ENCODE results near the gene MARS1.
"Not testable (repeated sequence)": the region's sequence is repeated elsewhere in the genome, so short reads cannot be mapped to it uniquely, and the experiment has no call there.

Gene MARS1

GRCh38 chr12:57517718-57518117 is 29.9 kb downstream of the MARS1 start:
- not testable (repeated sequence) for DNase-seq (ENCODE audit: low spot score)

GRCh38 chr12:57518176-57518919 is 30.5 kb downstream of the MARS1 start:
- no peak for DNase-seq (ENCODE audit: low spot score)

- no peak for DNase-seq (ENCODE audit: low spot score)
Observed at GRCh38 chr12:57518920-57519795, 31.3 kb downstream of the MARS1 start.

- no peak for DNase-seq (ENCODE audit: low spot score)
Observed at GRCh38 chr12:57519796-57520052, 31.9 kb downstream of the MARS1 start.

GRCh38 chr12:57520053-57520818 is 32.4 kb downstream of the MARS1 start, which contains the start of gene DDIT3:
Gene DDIT3, minus strand, starts transcription at chr12:57520514. Its CDS starts 3,108 bp downstream, at chr12:57517406.
- peak; percentile 98 for DNase-seq (ENCODE audit: low spot score)

GRCh38 chr12:57521525-57522010 is 33.7 kb downstream of the MARS1 start:
- no peak for DNase-seq (ENCODE audit: low spot score)

- peak; percentile 78 for DNase-seq (ENCODE audit: low spot score)
Observed at GRCh38 chr12:57522011-57522886, 34.4 kb downstream of the MARS1 start, which contains the start of gene MBD6. Gene MBD6, plus strand, starts transcription at chr12:57522824. Its CDS starts 1,480 bp downstream, at chr12:57524304.

- no peak for DNase-seq (ENCODE audit: low spot score)
Observed at GRCh38 chr12:57522887-57523705, 35.2 kb downstream of the MARS1 start.

GRCh38 chr12:57523706-57524614 is 36.1 kb downstream of the MARS1 start:
- no peak for DNase-seq (ENCODE audit: low spot score)

- no peak for DNase-seq (ENCODE audit: low spot score)
Observed at GRCh38 chr12:57524814-57525614, 37.1 kb downstream of the MARS1 start.

- DNase-seq (ENCODE audit: low spot score) = no peak
Observed at GRCh38 chr12:57525615-57526383, 37.9 kb downstream of the MARS1 start.

GRCh38 chr12:57526477-57527126 is 38.7 kb downstream of the MARS1 start:
- no peak for DNase-seq (ENCODE audit: low spot score)

GRCh38 chr12:57527184-57527583 is 39.3 kb downstream of the MARS1 start:
- DNase-seq (ENCODE audit: low spot score) = no peak

- DNase-seq (ENCODE audit: low spot score) = no peak
Observed at GRCh38 chr12:57528176-57528575, 40.3 kb downstream of the MARS1 start.

- DNase-seq (ENCODE audit: low spot score) = no peak
Observed at GRCh38 chr12:57528831-57529555, 41.1 kb downstream of the MARS1 start.

- DNase-seq (ENCODE audit: low spot score) = no peak
Observed at GRCh38 chr12:57529831-57530230, 42.0 kb downstream of the MARS1 start.

Data from kidney capillary endothelial cell (primary cell).